Esophagus muscularis mucosa (tissue), 4 donors: ENCODE results near the gene TMA7. TPM values are rescaled to one million over a fixed set of nuclear protein-coding genes. Genes with fewer than 3 reads are reported as not detected.
"Not testable (repeated sequence)": the region's sequence is repeated elsewhere in the genome, so short reads cannot be mapped to it uniquely, and the experiment has no call there.

Source experiments
- DNase-seq: peaks from one replicate; pipeline ENCODE4 v3.0.0-alpha.2; 2017; ENCODE audit errors: extremely low spot score
- H3K27ac ChIP-seq, 4 donors: fragments of 200-600 bp; sonication (generic); replicated peaks in 1 of 4; 1 replicate in 3 of 4; 2 replicates in 1 of 4; pipeline ENCODE4 v1.5.1; 2016 to 2019; ENCODE audit warnings: mild to moderate bottlenecking in 1 of 4
- H3K27me3 ChIP-seq, 4 donors: fragments of 200-600 bp; sonication (generic); one replicate each; pipeline versions ENCODE4 v1.5.1 to v1.6.0; 2016 to 2019
- H3K36me3 ChIP-seq, 4 donors: fragments of 200-600 bp; sonication (generic); one replicate each; pipeline ENCODE4 v1.5.1; 2016 to 2019
- H3K4me1 ChIP-seq, 4 donors: fragments of 200-600 bp; sonication (generic); one replicate each; pipeline ENCODE4 v1.5.1; 2016 to 2019
- H3K4me3 ChIP-seq, 4 donors: fragments of 200-600 bp; sonication (generic); 1 replicate in 2 of 4; 2 replicates in 2 of 4; pipeline ENCODE4 v1.5.1; 2016 to 2019; ENCODE audit warnings: mild to moderate bottlenecking in 4 of 4, moderate library complexity in 1 of 4
- H3K9me3 ChIP-seq, 4 donors: fragments of 200-600 bp; sonication (generic); 1 replicate in 3 of 4; 2 replicates in 1 of 4; pipeline ENCODE4 v1.5.1; 2016 to 2019
- CTCF ChIP-seq, 3 experiments: fragments of 200-600 bp in 2 of 3; fragments of 450-650 bp in 1 of 3; sonication (generic) in 2 of 3; IDR thresholded peaks; one replicate each; pipeline ENCODE4 v1.5.1; 2017 to 2019; ENCODE audit warnings: antibody characterized with exemption in 3 of 3, mild to moderate bottlenecking in 2 of 3, moderate library complexity in 1 of 3
- EP300 ChIP-seq: sonication (generic); formaldehyde crosslinking; IDR thresholded peaks from one replicate; pipeline ENCODE4 v1.6.1; 2017; ENCODE audit warnings: antibody characterized with exemption
- POLR2A ChIP-seq: fragments of 450-650 bp; IDR thresholded peaks from one replicate; pipeline ENCODE4 v1.6.1; 2017; ENCODE audit warnings: antibody characterized with exemption, moderate library complexity, mild to moderate bottlenecking, low read depth
- POLR2AphosphoS5 ChIP-seq, 2 donors: sonication (generic); formaldehyde crosslinking; IDR thresholded peaks; one replicate each; pipeline ENCODE4 v1.6.1; 2017; ENCODE audit warnings: antibody characterized with exemption in 2 of 2
- WGBS: methylation state at CpG from one replicate; pipeline ENCODE4 v1.1.5; 2018; 5-methylcytosine and 5-hydroxymethylcytosine counted together
- intact Hi-C: fragments of 100-400 bp; cut with DNase I; formaldehyde crosslinking; loops from one replicate; pipeline ENCODE4 v1.15.1; 2023
- total RNA-seq, 4 donors: library from RNA; depleted of rRNA; stranded (reverse); fragments of >200 nt; gene quantifications; one replicate each; pipeline versions ENCODE4 v1.1.0 to v1.2.1, GENCODE V29; 2016

Gene TMA7
- total RNA-seq, 4 donors from 2014 or later = 167 to 270 (median 205) TPM

DNA sequence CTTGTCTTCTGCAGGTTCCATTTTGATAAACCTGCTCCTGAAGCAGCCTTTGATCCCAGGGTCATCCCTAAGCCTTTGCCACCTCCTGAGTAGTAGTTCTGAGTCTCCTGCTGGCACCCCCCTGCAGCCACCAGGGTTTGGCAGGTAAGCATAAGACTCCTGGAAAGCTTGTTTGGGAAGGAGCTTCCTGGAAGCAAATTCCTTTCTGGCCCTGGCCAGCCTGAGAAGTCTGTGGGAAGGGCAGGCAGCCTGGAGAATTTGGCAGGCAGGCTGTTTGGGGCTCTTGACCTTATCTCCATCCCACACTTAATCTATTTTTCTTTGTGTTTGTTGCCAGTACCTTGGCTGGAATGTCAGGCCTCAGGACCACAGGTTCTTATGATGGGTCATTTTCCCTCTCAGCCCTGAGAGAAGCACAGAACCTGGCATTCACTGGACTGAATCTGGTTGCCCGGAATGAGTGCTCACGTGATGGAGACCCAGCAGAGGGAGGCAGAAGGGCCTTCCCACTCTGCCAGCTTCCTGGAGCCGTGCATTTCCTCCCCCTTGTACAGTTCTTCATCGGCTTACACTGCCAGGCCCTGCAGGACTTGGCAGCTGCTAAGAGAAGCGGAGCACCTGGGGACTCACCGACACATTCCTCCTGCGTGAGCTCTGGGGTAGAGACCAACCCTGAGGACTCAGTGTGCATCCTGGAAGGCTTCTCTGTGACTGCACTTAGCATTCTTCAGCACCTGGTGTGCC, 19.9 kb downstream of the TMA7 start:
- no peak overlapping the region for H3K4me3 ChIP-seq
- TF ChIP-seq EP300 (no peak), POLR2AphosphoS5 (IDR thresholded peaks at IDR 0.05) (no peak), POLR2A (no peak), CTCF (IDR thresholded peaks at IDR 0.05) (no peak)
- intact Hi-C loops = no loop called here
- H3K36me3 ChIP-seq = peaks cover 33 to 83% (median 70%) of the 10 kb centered on the region in 4 donors
- H3K27ac ChIP-seq = no peak overlapping the region
- no peak for DNase-seq
- 82% methylated on average over 7 of the region's 7 CpGs for WGBS
- no peaks in the 10 kb centered on the region for H3K9me3 ChIP-seq
- H3K4me1 ChIP-seq = peaks cover 4 to 8% (median 6%) of the 10 kb centered on the region in 4 donors
- no peaks in the 10 kb centered on the region for H3K27me3 ChIP-seq

GRCh38 chr3:48460517-48460902, 20.5 kb downstream of the TMA7 start:
- 92% methylated on average over 3 of the region's 3 CpGs for WGBS
- Histone ChIP-seq H3K27me3 (no peaks in the 10 kb centered on the region), H3K4me1 (peaks cover 10 to 14% (median 11%) of the 10 kb centered on the region in 4 donors), H3K36me3 (peaks cover 31 to 78% (median 64%) of the 10 kb centered on the region in 4 donors), H3K4me3 (no peak overlapping the region), H3K27ac (no peak overlapping the region), H3K9me3 (no peaks in the 10 kb centered on the region)
- TF ChIP-seq POLR2AphosphoS5 (IDR thresholded peaks at IDR 0.05) (no peak), POLR2A (no peak), EP300 (no peak), CTCF (IDR thresholded peaks at IDR 0.05) (no peak)
- intact Hi-C loops = no loop called here
- DNase-seq = no peak

GRCh38 chr3:48461767-48462166, 21.7 kb downstream of the TMA7 start:
- H3K9me3 ChIP-seq, H3K27me3 ChIP-seq, H3K4me3 ChIP-seq, intact Hi-C loops, H3K27ac ChIP-seq, DNase-seq: not testable (repeated sequence)
- Histone ChIP-seq H3K36me3 (peaks cover 31 to 65% (median 53%) of the 10 kb centered on the region in 4 donors), H3K4me1 (peaks cover 22 to 25% (median 23%) of the 10 kb centered on the region in 4 donors)
- 91% methylated on average over 7 of the region's 7 CpGs for WGBS

DNA sequence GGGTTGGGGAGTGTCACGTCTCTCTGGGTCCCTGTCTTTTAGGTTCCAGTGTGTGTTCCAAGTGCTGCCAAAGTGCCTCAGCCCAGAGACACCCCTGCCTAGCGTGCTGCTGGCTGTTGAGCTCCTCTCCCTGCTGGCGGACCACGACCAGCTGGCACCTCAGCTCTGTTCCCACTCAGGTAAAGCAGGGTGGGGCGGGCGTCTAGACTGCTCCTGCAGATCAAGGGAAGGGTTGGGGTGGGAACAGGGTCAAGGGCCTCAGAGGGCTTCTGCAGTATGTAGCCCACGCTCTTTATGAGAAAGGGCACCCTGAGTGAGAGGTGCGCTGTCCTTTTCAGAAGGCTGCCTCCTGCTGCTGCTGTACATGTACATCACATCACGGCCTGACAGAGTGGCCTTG, 23.6 kb downstream of the TMA7 start:
- intact Hi-C loops = no loop called here

More for the DNA sequence above, 23.6 kb downstream of the TMA7 start:
- Histone ChIP-seq H3K4me1 (peaks cover 42 to 45% (median 42%) of the 10 kb centered on the region in 4 donors), H3K4me3 (no peak overlapping the region), H3K27me3 (no peaks in the 10 kb centered on the region), H3K36me3 (peaks cover 36 to 66% (median 57%) of the 10 kb centered on the region in 4 donors), H3K9me3 (no peaks in the 10 kb centered on the region), H3K27ac (peak overlapping the region in 3 of 4 donors; percentile 4 to 15 (median 10))
- WGBS = 75% methylated on average over 7 of the region's 9 CpGs
- DNase-seq = no peak
- TF ChIP-seq POLR2A (no peak), EP300 (no peak), POLR2AphosphoS5 (IDR thresholded peaks at IDR 0.05) (no peak), CTCF (IDR thresholded peaks at IDR 0.05) (no peak)
